ENCODE results near the gene TNMD.
A peak's percentile ranks its signal among the peaks of the same experiment; 100 is the strongest.
"Not testable (repeated sequence)": the region's sequence is repeated elsewhere in the genome, so short reads cannot be mapped to it uniquely, and the experiment has no call there.

TNMD gene

DNA sequence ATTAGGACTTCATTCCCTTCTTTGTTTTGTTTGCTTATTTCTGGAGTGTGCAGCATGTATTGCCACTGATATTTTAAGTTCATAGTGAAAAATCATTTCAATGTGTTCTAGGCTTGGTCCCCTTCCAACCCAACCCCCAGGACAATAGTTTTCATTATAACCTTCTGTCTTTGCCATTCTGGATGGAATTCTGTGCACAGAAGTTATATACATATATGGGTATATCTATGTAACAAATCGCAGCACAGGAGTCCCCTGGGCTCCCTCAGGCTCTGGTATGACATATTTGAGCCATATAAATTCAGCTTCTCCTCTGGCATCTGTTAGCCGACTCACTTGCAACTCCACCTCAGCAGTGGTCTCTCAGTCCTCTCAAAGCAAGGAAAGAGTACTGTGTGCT lies at the start of gene TNMD:
Gene TNMD (plus strand): TSS at position 326 of the 400 bp plus-strand sequence. CDS start 83 bp downstream, outside the sequence.
- DNase-seq, result no peak

DNA sequence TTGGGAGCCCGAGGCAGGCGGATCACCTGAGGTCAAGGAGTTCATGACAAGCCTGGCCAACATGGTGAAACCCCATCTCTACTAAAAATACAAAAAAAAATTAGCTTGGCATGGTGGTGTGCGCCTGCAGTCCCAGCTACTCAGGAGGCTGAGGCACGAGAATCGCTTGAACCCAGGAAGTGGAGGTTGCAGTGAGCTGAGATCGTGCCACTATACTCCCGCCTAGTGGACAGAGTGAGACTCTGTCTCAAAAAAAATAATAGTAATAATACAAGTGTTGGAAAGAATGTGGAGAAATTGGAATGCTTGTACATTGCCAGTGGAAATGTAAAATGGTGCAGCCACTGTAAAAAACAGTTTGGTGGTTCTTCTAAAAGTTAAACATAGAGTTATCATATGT lies 19.2 kb upstream of the TNMD start:
- DNase-seq, result not testable (repeated sequence)

DNA sequence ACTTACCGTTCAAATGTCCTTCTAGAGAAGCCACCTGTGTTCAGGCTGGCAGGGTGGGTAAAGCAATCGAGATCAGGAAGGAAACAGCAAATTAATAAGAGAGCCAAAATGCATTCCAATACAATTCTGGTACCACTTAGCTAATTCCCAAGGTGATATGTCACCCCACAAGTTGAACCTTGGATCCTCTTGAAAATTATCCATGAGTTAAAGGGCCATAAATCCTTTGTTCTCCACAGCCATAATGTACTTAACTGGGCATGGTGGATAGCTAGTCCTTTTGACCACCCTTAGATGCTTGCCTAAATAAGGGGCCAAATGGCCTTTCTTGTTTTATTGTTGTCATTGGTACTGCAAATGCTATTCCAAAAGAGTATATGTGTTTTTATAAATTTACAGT lies 2.0 kb downstream of the TNMD start:
- no peak for DNase-seq

DNA sequence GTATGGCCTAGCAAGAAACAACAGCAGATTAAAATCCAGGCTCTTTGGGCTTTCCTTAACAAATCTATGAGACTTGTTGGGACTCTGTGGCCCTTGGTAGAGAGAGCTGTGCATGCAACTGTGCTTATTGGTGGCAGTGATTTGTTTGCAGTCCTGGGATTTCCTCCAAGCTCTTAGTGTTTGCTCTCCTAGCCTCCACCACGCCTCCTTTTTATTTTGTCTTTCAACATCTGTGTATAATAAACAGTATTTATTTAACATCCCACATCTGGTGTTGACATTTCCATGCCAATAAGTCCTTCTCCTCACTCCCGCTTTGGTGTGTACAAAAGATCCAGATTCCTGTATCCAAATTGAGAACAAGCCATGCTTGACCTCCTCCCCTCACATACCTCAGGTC lies 3.1 kb downstream of the TNMD start:
- DNase-seq, result no peak

DNA sequence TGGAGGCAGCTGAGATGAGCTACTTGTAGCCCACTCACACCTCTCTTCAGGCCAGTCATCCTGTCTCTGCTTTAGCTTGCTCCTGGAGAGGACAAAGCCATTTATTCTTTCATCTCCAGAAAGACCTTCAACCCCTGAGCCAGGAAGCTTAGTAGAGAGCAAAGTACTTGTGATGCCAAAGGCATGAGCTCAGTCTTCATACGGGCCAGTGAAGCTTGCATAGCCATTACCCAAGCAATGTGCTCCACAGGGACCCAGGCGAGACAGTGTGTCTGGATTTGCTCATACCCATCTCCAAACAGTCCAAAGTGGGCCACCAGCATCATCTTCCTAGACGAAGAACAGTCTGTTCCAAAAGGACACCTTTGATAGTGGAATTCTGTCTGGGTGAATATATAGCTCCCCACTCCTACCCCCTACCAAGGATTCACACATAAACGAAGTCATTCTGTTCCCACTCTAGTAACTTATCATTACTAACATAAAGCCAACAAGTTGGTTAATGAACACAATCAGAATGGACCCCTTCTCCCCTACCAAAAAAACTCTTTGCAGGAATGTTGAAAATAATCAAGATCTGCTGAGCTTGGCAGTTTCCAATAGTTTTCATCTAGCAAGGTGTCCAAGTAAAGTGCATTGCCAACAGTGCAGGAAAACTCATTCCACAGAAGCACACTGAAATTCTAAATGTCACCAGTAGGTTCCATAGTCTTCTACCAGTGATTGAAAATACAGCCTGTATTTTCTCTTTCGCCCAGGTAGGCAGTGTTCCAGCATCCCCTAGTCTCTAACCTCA lies 6.7 kb downstream of the TNMD start:
- DNase-seq, result no peak

DNA sequence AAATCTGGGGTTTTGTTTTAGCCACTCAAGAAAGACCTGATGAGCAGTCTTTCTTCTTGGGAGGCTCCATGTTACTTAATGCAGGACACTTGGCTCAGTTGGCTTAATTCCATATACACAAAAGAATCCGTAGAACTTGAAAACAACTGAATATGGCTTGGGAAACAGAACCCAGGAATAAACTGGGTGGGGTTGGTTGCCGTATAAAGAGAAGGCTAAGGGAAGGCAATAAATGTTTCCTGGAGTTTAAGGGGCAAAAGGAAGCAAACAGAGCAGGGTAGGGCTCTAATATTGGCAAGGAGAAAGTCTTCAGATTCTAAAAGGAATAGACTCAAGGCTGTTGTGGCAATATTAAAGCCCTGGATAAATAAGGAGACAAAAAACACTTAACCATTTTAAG lies 8.4 kb downstream of the TNMD start:
- no peak for DNase-seq

DNA sequence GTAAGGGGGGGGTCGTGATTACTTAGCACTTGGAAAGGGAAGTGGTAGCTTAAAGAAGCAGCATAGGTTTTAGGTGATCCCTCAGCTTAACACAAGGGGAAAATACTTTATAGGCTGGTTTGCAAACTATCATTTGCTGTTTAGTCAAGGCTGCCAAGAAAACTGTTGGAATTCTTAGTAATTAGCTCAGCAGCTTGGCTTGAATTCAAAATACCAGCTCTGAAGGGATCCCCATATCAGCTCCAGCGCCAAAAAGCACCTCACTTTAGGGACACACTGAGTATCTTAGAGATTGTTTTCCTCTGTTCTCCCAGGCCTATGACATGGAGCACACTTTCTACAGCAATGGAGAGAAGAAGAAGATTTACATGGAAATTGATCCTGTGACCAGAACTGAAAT lies 8.8 kb downstream of the TNMD start:
- DNase-seq, result no peak

DNA sequence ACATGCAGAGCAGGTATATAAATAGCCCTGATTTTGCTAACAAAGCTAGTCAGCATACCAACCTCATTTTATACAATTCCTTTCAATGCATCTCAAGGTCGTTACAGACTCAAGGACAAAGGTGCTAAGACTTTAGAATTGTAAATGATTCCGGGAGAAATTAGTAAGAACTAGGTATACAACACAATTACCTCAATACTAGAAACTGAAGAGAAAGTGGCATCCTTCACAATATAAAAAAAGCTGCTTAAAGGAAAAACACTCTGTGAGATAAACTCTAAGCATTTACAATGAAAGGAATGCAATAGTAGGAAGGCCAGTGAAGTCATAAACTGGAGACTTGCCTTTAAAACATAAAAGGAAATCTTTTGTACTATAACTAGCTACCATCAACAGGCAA lies 11.9 kb downstream of the TNMD start:
- no peak for DNase-seq

DNA sequence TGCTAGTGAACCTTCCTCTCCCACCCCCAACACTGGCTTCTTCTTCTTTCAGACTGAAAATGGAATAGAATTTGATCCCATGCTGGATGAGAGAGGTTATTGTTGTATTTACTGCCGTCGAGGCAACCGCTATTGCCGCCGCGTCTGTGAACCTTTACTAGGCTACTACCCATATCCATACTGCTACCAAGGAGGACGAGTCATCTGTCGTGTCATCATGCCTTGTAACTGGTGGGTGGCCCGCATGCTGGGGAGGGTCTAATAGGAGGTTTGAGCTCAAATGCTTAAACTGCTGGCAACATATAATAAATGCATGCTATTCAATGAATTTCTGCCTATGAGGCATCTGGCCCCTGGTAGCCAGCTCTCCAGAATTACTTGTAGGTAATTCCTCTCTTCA lies 14.7 kb downstream of the TNMD start:
- no peak for DNase-seq

DNA sequence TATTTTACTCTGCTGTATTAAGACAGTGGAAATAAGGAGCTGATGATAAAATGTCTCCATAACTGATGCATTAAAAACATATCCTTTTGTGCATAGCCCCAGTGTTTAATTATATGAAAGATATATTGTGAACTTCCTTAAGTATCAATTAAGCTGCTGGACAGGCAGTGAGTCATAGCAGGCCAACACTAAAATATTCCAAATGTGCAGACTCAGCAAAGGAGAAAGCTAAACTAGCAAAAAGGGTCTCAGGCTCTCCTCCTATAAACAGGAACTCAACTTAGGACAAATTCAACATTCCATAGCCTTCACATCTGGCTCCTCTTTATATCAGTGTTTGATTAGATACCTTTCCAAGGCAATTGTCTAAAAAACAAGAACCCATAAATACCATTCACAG lies 15.6 kb downstream of the TNMD start:
- DNase-seq, result no peak

DNA sequence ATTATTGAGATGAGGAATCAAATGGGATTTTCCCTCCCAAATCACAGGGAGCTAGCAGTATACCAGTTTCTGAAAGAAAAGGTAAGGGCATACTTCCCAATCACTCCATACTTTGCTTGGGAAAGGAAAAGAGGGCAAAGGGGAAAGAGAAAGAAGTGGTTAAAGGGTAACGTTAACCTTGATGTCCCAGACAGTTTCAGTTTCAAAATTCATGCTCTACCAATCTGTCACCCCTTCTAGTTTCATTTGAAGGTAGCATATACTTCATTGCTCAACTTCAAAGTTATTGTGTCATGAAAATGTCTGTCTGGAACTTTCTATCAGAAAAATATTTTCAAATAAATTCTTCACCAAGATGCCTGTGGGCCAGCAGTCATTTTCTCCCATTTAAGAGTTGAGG lies 16.0 kb downstream of the TNMD start:
- no peak for DNase-seq

DNA sequence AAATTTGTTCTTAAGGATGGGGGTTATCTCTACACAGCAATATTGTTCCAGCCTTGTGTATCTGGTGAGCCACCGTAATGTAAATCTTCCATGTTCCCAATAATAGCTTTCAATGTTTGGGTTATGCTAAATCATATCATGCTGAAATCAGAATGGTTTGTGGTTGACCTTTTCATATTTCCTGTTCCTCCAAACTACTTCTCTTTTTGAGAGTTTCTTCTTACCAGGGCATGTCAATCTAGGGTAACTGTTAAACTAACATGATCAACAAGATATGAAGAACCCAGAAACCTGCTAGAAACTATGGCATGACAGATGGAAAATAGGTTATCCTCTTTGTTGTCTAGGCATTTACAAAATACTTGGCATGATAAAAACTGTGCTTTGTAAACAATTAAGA lies 22.0 kb downstream of the TNMD start:
- DNase-seq, result no peak

DNA sequence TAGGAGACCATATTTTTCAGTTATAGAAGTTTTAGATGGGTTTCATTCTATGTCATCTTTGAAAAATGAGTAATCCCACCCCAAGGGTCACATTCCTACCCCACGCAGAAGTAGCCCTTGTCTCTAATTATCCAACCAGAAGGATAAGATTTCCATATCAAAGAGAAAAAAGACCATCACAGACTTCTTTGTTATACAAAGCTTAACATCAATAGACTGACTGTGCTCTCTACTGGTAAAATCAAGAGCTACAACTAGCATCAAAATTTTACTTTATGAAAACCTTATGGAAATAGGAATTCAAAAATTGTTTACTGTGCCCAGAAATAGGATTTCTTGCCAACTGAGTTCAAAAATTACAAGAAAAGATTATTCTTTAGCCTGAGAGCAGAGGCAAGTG lies 24.9 kb downstream of the TNMD start:
- no peak for DNase-seq

DNA sequence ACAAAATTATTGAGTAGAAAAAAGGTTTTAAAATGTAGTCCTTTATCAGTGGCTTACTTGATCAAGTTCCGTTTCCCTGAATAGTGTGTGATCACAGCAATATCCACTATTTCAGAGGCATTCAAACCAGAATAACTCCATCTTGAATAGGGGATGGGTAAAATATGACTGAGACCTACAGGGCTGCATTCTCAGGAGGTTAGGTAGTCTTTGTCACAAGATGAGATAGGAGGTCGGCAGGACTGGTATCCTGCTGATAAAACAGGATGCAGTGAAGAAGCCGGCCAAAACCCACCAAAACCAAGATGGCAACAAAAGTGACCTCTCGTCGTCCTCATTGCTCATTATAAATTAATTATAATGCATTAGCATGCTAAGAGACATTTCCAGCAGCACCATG lies 27.2 kb downstream of the TNMD start:
- DNase-seq, result no peak

DNA sequence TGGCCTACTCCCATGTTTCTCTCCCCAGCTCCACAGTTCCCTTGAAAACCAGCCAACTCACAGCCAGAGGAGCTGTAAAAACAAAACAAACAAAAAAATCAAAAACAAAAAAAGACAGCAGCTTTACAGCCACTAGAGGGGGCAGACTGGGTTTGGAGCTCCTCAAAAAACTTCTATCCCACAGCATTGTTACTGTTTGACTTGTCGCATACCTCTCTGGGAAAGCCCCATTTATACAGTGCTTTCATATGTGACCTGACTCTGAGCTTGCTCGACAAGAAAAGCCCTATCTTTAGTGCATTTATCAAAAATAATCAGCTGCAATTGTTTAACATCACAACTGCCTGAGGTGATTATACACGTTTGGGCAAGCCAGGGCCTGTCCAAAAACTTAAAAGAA lies 30.3 kb downstream of the TNMD start:
- no peak for DNase-seq

DNA sequence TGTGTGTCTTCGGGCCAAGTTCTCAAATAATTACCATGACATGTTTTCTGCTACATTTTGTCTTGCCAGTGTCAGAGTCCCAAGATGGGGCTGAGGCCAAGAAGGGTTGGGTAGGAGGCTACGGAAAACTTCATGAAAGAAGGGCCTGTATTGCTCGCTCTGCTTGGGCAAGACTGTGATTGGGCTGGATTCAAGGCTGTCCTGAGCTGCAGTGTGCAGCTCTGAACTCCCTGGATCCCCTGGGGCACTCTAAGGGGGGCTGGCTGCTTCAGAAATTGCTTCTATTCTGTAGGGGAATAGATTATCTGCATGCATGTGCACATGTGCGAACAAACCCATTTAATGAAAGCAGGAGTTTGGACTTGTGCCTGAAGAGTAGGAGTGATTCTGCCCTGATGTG lies 38.3 kb downstream of the TNMD start:
- DNase-seq, result no peak

DNA sequence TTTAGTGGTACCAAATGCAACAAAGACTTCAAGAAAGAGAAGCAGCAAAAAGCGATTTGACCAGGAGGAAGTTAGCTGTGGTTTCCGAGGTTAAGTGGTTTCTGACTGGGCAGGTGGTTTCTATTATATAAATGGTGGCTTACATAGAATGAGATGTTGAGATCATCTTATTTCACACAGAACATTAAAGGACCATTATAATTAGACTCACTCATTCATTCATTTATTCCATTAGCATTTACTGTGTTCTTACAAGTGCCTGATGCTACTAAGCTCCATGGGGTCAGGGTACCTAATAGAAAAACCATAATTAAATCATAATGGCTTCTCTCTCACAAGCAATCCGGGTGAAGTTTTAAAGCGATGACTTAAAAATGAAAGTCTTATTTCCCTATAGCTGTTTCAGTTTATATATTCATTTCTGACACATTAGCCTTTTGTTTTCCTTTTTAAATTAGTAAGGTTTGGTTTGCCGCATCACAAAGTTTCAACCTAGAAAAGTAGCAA lies 41.3 kb downstream of the TNMD start:
- DNase-seq, result no peak

DNA sequence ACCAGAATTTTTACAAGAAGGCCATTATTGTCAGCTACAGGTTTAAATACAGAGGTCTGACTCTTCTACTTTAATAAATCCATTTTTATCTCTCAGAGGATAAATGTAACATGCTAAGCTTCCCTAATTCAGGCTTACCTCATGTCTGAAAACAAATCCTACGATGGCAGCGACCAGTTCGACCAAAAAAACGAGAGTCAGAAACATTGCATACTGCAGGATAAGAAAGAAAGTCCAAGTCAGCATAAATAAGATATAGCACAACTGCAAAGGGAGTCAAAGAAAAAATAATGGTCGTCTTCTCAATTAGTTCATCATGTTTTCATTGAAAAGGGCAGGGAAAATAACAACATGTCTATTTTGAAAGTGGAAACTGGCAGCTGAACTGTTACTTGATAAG lies 50.3 kb downstream of the TNMD start:
- DNase-seq, result no peak

DNA sequence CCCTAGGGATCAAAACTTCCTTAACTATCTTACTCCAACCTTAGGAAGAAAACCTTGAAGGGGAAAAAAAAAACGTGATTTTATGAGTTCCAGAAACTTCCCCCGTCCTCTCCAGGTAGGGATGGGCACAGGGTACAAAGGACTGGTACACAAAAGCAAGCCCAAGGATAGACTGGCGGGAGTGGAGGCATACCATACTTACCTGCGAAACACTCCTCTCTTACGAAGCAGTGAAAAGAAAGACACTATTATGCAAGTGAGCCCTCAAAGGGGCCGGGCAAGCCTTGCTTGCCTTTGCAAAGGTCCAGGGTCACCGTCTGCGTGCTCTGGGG lies 51.2 kb downstream of the TNMD start:
- no peak for DNase-seq

DNA sequence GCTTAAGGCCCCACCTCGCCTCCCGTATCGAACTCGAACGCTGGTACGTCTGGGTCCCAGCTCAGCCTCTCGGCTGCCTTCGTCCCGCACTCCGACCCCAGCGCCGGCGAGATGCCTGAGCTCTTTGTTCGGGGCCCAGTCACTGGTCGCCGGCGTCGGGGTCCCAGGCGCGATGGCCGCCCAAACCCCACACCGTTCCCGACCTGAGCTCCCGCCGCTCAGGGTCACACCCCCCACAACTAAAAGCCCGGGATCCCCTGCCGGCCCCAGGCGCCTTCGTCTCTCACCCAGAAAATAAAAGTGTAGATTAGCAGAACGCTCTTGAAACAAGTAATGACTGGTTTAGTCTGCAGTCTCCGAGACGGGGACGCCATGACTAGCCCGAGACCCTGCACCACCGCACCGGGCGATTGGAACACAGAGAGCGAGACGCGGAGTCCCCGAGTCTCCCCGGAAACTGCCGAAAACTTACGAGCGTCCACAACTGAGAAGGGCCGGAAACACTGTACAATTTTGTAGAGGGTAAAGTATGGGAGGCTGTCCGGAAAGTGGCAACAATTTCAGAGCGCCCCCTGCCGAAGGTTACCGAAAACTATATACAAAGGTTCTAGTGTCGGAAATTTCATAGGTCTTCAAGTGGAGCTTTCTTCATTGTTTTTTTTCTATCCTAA lies 51.7 kb downstream of the TNMD start, which contains the start of gene TSPAN6:
Gene TSPAN6 (minus strand): TSS at position 486 of the 671 bp plus-strand sequence. CDS start 112 bp downstream, at position 374.
- peak; percentile 59 for DNase-seq

DNA sequence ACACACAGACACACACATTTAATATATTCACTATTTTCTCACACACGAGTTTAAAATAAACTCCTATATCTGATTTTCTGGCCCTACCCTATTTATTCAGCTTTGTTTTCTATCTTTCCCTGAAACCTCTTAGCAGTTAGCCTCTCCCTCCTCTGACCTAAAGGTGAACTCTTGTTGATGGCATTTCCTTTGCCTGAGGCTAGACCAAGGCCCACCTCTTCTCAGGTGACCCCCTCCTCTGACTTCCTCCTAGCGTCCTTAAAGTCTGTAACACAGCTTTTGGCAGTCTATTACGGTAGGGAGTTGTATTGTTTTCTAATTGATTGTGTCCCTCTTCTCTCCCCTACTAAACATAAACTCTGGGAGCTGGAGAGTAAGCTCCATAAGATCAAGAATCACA lies 57.6 kb downstream of the TNMD start:
- DNase-seq, result no peak

DNA sequence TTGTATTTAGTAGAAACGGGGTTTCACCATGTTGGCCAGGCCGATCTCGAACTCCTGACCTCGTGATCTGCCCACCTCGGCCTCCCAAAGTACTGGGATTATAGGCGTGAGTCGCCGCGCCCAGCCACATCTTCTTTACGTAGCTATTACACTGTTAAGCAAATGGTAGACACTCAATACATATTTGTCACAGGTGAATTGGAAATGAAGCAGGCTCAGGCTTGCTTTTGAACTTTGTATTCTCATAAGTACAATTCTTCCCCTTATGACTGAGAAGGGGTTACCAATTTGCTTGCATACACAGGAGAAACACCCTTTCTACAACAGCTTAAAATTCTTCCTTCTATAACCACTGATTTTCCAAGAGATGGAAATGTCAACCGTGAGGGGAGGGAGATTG lies 58.5 kb downstream of the TNMD start:
- DNase-seq, result no peak

DNA sequence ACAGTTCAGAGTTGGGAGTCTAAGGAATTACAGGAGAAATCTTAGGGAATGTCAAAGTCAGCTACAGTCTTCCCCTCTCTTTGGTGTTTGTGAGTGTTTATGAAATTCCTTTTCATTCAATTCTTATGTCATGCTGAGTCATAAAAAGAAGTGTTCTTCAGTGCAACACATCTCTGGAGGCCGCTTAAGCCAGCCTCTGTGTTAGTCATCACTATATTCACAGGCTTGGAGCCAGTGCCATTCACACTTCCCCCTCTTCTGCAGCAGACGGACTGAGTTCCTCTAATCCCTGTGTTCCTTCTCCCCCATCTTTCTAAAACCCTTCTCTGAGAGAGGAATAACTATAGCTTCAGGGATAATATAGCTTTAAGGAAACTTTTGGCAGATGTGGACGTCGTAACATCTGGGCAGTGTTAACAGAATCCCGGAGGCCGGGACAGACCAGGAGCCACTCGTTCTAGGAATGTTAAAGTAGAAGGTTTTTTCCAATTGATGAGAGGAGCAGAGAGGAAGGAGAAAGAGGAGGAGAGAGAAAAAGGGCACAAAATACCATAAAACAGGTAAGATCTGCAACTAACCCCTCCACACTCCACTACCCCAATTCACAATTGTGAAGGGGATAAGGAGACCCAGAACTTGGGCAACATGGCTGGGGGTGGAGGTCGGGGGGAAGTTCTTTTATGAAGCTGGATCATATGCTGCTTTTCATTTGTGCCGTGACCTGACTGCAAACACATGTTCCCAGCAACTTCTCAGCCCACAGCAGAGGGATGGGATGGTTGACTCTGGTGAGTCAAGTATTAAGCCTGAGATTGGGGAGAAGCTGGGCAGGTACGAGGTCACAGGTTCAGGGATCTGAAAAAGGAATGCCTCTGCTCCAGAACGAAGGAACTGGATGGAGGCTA lies 59.5 kb downstream of the TNMD start, which contains the start of gene SRPX2:
Gene SRPX2 (plus strand): TSS at position 244 of the 905 bp plus-strand sequence. CDS start 2,124 bp downstream, outside the sequence.
- no peak for DNase-seq
